IMR-90 (cell line): ENCODE results near the gene ROBO2. TPM values are rescaled to one million over a fixed set of nuclear protein-coding genes. Genes with fewer than 3 reads are reported as not detected.
A peak's percentile ranks its signal among the peaks of the same experiment; 100 is the strongest.

Experiments
- ATAC-seq: fragments of 200-7000 bp; cut with Tn5 transposase; 2 replicates; pipeline ENCODE4 v1.9.1; 2020; ENCODE audit warnings: low read depth, mild to moderate bottlenecking, moderate library complexity
- BruUV-seq: library from RNA; stranded (reverse); fragments of 400-500 nt; replicated peaks from 2 replicates; lab custom pipeline; 2021; lab: Mats Ljungman, UMichigan
- CTCF ChIA-PET: fragments of 300-600 bp; formaldehyde crosslinking; extraction: SDS; loops from one replicate; lab custom pipeline; 2021; ENCODE audit warnings: antibody characterized with exemption; lab: Yijun Ruan, JAX
- POLR2A ChIA-PET: fragments of 300-600 bp; sonication (Branson Sonifier 250); formaldehyde crosslinking; loops from one replicate; lab custom pipeline; 2022; ENCODE audit warnings: antibody characterized with exemption; ENCODE audit not compliant: unreplicated experiment; lab: Charles Lee
- DNase-seq: peaks from one replicate; pipeline ENCODE4 v3.0.0; 2013
- H2AFZ ChIP-seq: replicated peaks from 2 replicates; pipeline ENCODE3; 2013; ENCODE audit warnings: low read length, mild to moderate bottlenecking; ENCODE audit not compliant: poor library complexity
- H2AK5ac ChIP-seq: 2 replicates; pipeline ENCODE4 v1.6.1; 2013; ENCODE audit warnings: low read depth, low read length, inconsistent platforms
- H2AK9ac ChIP-seq: replicated peaks from 2 replicates; pipeline ENCODE3; 2013; ENCODE audit warnings: mild to moderate bottlenecking, low read depth, low read length, moderate library complexity; ENCODE audit not compliant: poor library complexity
- H2BK120ac ChIP-seq: 2 replicates; pipeline ENCODE4 v1.6.1; 2013; ENCODE audit warnings: low read depth, low read length, inconsistent platforms
- H2BK15ac ChIP-seq: 3 replicates; pipeline ENCODE4 v1.6.1; 2013; ENCODE audit warnings: low read depth, low read length, inconsistent platforms
- H2BK20ac ChIP-seq: 2 replicates; pipeline ENCODE4 v1.6.1; 2013; ENCODE audit warnings: low read depth, mild to moderate bottlenecking, inconsistent platforms, low read length, moderate library complexity
- H2BK5ac ChIP-seq: 2 replicates; pipeline ENCODE4 v1.6.1; 2013; ENCODE audit warnings: mild to moderate bottlenecking, low read depth, low read length, inconsistent platforms; ENCODE audit not compliant: poor library complexity, severe bottlenecking
- H3K14ac ChIP-seq: replicated peaks from 2 replicates; pipeline ENCODE4 v1.6.1; 2013; ENCODE audit warnings: low read depth, low read length, inconsistent platforms
- H3K18ac ChIP-seq: 2 replicates; pipeline ENCODE4 v1.6.1; 2013; ENCODE audit warnings: low read depth, low read length, control low read depth
- H3K23ac ChIP-seq: 2 replicates; pipeline ENCODE4 v1.6.1; 2013; ENCODE audit warnings: low read depth, low read length, inconsistent platforms
- H3K27ac ChIP-seq: 2 replicates; pipeline ENCODE4 v1.5.1; 2013; ENCODE audit warnings: mild to moderate bottlenecking, control low read depth, low read length; ENCODE audit not compliant: insufficient read depth
- H3K27me3 ChIP-seq: 2 replicates; pipeline ENCODE4 v1.6.1; 2013; ENCODE audit warnings: low read length; ENCODE audit not compliant: control insufficient read depth, insufficient read depth
- H3K36me3 ChIP-seq: 2 replicates; pipeline ENCODE4 v1.6.1; 2013; ENCODE audit warnings: low read length, mixed read lengths; ENCODE audit not compliant: control insufficient read depth, insufficient read depth
- H3K4ac ChIP-seq: 2 replicates; pipeline ENCODE4 v1.6.1; 2013; ENCODE audit warnings: low read depth, low read length, inconsistent platforms
- H3K4me1 ChIP-seq: 2 replicates; pipeline ENCODE4 v1.6.1; 2013; ENCODE audit warnings: low read length, mixed read lengths; ENCODE audit not compliant: control insufficient read depth, insufficient read depth
- H3K4me2 ChIP-seq: 2 replicates; pipeline ENCODE4 v1.6.1; 2013; ENCODE audit warnings: low read depth, mild to moderate bottlenecking, control low read depth, low read length, moderate library complexity
- H3K4me3 ChIP-seq: 2 replicates; pipeline ENCODE4 v1.5.1; 2013; ENCODE audit warnings: low read depth, mild to moderate bottlenecking, control low read depth, low read length, moderate library complexity; ENCODE audit not compliant: insufficient read depth
- H3K56ac ChIP-seq: 2 replicates; pipeline ENCODE4 v1.6.1; 2013; ENCODE audit warnings: low read length, inconsistent platforms; ENCODE audit not compliant: insufficient read depth; ENCODE audit errors: extremely low read depth
- H3K79me1 ChIP-seq, 2 experiments: 2 replicates each; pipeline ENCODE4 v1.6.1; 2013; ENCODE audit warnings: low read length in 2 of 2, inconsistent platforms in 1 of 2, low read depth in 1 of 2
- H3K9ac ChIP-seq: 2 replicates; pipeline ENCODE4 v1.6.1; 2013; ENCODE audit warnings: low read depth, low read length, control low read depth
- H3K9me1 ChIP-seq: 2 replicates; pipeline ENCODE4 v1.6.1; 2013; ENCODE audit warnings: low read length, inconsistent platforms; ENCODE audit not compliant: insufficient read depth
- H3K9me3 ChIP-seq: 2 replicates; pipeline ENCODE4 v1.6.1; 2013; ENCODE audit warnings: low read length; ENCODE audit not compliant: control insufficient read depth, insufficient read depth
- H4K20me1 ChIP-seq: 2 replicates; pipeline ENCODE4 v1.6.1; 2013; ENCODE audit warnings: low read length, inconsistent platforms; ENCODE audit not compliant: insufficient read depth
- H4K5ac ChIP-seq: 2 replicates; pipeline ENCODE4 v1.6.1; 2013; ENCODE audit warnings: mild to moderate bottlenecking, low read depth, low read length, control low read depth
- H4K8ac ChIP-seq, 2 experiments: 2 replicates each; pipeline ENCODE4 v1.6.1; 2013; ENCODE audit warnings: low read depth in 2 of 2, low read length in 2 of 2, control low read depth in 1 of 2, inconsistent platforms in 1 of 2
- H4K91ac ChIP-seq: 2 replicates; pipeline ENCODE4 v1.6.1; 2013; ENCODE audit warnings: low read depth, low read length, inconsistent platforms; ENCODE audit not compliant: insufficient read depth
- CEBPB ChIP-seq: IDR thresholded peaks from 2 replicates; pipeline ENCODE4 v1.6.1; 2012; ENCODE audit warnings: low read depth, low read length, improper control_type of control experiment
- RCOR1 ChIP-seq: IDR thresholded peaks from 2 replicates; pipeline ENCODE4 v1.6.1; 2012; ENCODE audit warnings: mild to moderate bottlenecking, low read length, improper control_type of control experiment; ENCODE audit not compliant: insufficient replicate concordance
- WGBS, 2 experiments: methylation state at CpG; one replicate each; pipeline versions ENCODE4 v1.1.5 to v1.1.7; 2013; ENCODE audit warnings: missing lambda C conversion rate in 2 of 2; ENCODE audit not compliant: insufficient read length in 1 of 2; ENCODE audit errors: extremely low coverage in 2 of 2; 5-methylcytosine and 5-hydroxymethylcytosine counted together
- dilution Hi-C: fragments of 300-500 bp; cut with HindIII; formaldehyde crosslinking; loops from one replicate; pipeline ENCODE4 v1.14.3; 2018; ENCODE audit warnings: low sequenced_read_pairs; ENCODE audit not compliant: unreplicated experiment
- in situ Hi-C: fragments of 300-500 bp; cut with MboI; formaldehyde crosslinking; loops from 3 replicates; pipeline ENCODE4 v1.14.3; 2019; ENCODE audit warnings: low sequenced_read_pairs, inconsistent platforms, mixed read lengths
- intact Hi-C: fragments of 100-400 bp; cut with micrococcal nuclease; formaldehyde crosslinking; loops from 2 replicates; pipeline ENCODE4 v1.10.0; 2022
- polyA plus RNA-seq, 3 experiments: library from polyadenylated mRNA; depleted of rRNA; stranded (reverse); fragments of >200 nt; gene quantifications; 2 replicates each; pipeline ENCODE4 v1.2.3, GENCODE V29; 2012; ENCODE audit warnings: low replicate concordance in 1 of 3
- total RNA-seq: library from RNA; depleted of rRNA; stranded (reverse); fragments of >200 nt; gene quantifications from 2 replicates; pipeline ENCODE4 v1.2.3, GENCODE V29; 2012

Gene ROBO2
- total and polyA plus RNA-seq, 2 of the 4 experiments (the other 2 are of a cell fraction), result 9.3 to 14.5 TPM

DNA sequence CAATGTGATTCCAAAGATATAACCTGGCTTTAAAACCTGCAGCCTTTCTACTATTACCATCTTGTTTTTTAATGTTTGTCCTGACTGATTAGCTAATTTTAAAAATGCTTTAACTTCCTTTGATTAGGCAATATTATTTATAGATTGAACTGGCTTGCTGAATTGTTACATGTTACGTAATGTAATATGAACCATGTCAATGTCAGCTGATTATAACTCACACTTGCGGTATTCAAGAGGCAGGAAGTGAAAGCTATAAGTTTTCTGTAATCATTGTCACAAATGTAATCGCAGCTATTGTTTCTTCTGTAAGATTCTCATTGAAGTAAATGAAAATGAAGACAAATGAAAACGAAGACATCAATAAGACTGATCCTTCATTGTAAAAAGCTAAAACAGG lies 146.8 kb downstream of the ROBO2 start:
- Histone ChIP-seq H3K4ac (no peak overlapping the region), H3K9ac (no peak overlapping the region), H3K4me3 (no peak overlapping the region), H4K91ac (no peak overlapping the region), H2AK9ac (no peak overlapping the region), H2AK5ac (no peak overlapping the region), H3K4me1 (no peaks in the 10 kb centered on the region), H4K8ac (no peak overlapping the region), H2BK20ac (no peak overlapping the region), H3K23ac (no peak overlapping the region), H2BK5ac (no peak overlapping the region), H3K9me1 (no peaks in the 10 kb centered on the region), H3K18ac (no peak overlapping the region), H3K79me1 (no peaks in the 10 kb centered on the region), H2BK15ac (no peak overlapping the region), H4K5ac (no peak overlapping the region), H3K14ac (no peak overlapping the region), H3K27me3 (no peaks in the 10 kb centered on the region), H3K56ac (no peak overlapping the region), H2BK120ac (no peak overlapping the region), H3K9me3 (no peaks in the 10 kb centered on the region), H3K4me2 (no peak overlapping the region), H4K20me1 (no peaks in the 10 kb centered on the region), H3K27ac (no peak overlapping the region), H2AFZ (no peak overlapping the region), H3K36me3 (no peaks in the 10 kb centered on the region)
- BruUV-seq, result no TSS peak
- ChIA-PET POLR2A (no interaction called here), CTCF (no interaction called here)
- DNase-seq (peak; percentile 62), ATAC-seq (no peak)
- dilution Hi-C loops (no loop called here), intact Hi-C loops (no loop called here), in situ Hi-C loops (no loop called here)
- peak; percentile 84 for TF ChIP-seq CEBPB
- no peak for TF ChIP-seq RCOR1
- no CpG with 5 or more reads among the region's 4 CpGs for WGBS, 2 experiments
